ENCODE measurements around the gene RPS6KB1. TPM values are rescaled to one million over a fixed set of nuclear protein-coding genes. Genes with fewer than 3 reads are reported as not detected.
"Not testable (repeated sequence)": the region's sequence is repeated elsewhere in the genome, so short reads cannot be mapped to it uniquely, and the experiment has no call there.

Gene RPS6KB1
- total RNA-seq, 1 donor, result 29.0 TPM

DNA sequence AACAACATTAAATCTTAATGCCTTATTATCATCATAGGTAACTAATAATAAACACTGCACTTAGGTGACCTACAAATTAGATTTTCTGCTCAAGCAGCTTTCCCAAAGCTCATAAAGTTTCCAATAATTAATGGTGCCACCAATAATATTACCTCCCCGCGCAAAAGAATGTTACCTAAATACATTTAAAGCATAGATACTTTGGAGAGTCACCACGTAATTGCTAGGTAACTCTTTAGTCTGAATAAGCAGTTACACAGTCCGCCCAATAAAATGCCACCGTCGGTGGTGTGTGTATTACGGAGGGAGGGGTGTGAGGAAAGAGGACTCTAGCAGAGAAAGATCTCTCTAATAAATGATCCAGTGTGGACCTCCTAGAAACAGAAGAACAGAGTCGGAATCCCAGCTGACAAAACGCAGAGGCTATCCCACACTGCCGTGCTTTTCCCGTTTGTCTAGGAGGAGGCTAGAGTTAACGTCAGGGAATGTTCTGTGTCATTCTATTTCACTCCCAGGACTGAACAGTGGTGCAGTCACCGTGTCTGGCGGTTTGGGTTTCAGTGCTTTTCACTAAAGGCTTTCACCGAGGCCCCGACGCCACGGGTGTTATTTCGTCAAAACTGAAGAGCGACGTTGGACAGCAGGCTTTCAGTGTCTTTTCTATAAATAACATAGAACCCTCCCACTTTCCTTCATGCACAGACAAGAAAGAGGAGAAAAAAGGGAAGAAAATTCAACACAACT lies 71.0 kb downstream of the RPS6KB1 start:
- Histone ChIP-seq H3K27ac (ENCODE audit: low read depth, low read length) (peak overlapping the region; percentile 92), H4K20me1 (ENCODE audit: insufficient read depth, low read length) (peaks cover 3% of the 10 kb centered on the region), H3K4me2 (ENCODE audit: insufficient read depth, low read length) (peak overlapping the region; percentile 97), H3K79me2 (ENCODE audit: insufficient read depth, low read length) (peaks cover 12% of the 10 kb centered on the region), H3K27me3 (ENCODE audit: insufficient read depth, low read length) (no peaks in the 10 kb centered on the region), H3K36me3 (ENCODE audit: insufficient read depth, low read length) (peaks cover 6% of the 10 kb centered on the region), H3K4me3 (ENCODE audit: insufficient read depth, low read length) (peak overlapping the region; percentile 91), H3K4me1 (ENCODE audit: insufficient read depth, low read length) (peaks cover 16% of the 10 kb centered on the region), H3K9me3 (ENCODE audit: low read depth, low read length) (no peaks in the 10 kb centered on the region), H2AFZ (ENCODE audit: low read length) (peak overlapping the region; percentile 98)
- TF ChIP-seq, protein P1, sequence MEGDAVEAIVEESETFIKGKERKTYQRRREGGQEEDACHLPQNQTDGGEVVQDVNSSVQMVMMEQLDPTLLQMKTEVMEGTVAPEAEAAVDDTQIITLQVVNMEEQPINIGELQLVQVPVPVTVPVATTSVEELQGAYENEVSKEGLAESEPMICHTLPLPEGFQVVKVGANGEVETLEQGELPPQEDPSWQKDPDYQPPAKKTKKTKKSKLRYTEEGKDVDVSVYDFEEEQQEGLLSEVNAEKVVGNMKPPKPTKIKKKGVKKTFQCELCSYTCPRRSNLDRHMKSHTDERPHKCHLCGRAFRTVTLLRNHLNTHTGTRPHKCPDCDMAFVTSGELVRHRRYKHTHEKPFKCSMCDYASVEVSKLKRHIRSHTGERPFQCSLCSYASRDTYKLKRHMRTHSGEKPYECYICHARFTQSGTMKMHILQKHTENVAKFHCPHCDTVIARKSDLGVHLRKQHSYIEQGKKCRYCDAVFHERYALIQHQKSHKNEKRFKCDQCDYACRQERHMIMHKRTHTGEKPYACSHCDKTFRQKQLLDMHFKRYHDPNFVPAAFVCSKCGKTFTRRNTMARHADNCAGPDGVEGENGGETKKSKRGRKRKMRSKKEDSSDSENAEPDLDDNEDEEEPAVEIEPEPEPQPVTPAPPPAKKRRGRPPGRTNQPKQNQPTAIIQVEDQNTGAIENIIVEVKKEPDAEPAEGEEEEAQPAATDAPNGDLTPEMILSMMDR (IDR thresholded peaks at IDR 0.05; ENCODE audit: extremely low read depth, low read depth, low read length), result no peak
- DNase-seq (ENCODE audit: insufficient read length, low spot score, missing footprints), result peak; percentile 86

DNA sequence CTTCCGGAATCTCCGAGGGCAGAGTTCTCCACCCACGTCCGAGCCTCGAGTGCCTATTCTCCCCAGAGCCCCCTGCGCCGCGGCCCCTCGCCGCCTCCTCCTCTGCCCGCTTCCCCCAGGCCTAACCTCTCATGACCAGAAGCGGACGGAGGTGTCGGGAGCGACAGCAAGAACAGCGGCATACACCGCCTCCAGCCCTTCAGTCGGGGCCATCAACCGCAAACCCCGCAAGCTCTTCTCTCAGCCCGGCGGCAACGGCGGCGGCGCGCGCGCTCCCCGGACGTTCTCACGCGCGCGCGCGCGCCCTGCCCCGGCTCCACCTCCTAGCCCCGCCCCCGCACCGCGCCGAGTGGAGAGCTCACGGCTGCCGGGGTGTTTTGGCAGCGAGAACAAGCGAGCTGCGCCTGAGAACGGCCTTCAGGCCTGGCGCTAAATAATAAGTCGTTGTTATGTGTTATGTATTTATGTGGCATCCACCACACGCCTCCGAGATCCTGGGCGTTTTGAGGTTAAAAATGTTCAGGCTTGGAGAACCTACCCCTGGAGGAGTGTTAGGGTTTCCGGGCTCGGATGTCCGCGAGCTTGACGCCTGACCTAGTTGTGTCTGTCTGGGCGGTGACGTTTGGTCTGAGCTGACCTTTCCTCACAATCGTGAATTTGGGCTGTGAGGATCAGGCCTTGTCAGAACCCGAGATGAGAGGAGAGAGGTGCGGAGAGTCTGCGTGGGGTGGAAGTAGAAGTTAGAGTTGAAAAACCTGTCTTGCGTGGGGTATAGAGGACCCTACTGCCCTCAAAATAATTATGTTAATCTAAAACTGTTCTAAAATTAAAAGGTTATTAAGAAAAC lies 71.8 kb downstream of the RPS6KB1 start, which contains the start of gene RNFT1:
RNFT1 (minus strand) TSS at position 259 of the 847 bp plus-strand sequence; CDS start at position 182, 77 bp downstream.
- Histone ChIP-seq H3K4me2 (ENCODE audit: insufficient read depth, low read length) (peak within 1 kb of the TSS; percentile 97), H3K36me3 (ENCODE audit: insufficient read depth, low read length) (peaks cover 6% of the 10 kb centered on the region), H4K20me1 (ENCODE audit: insufficient read depth, low read length) (peaks cover 3% of the 10 kb centered on the region), H3K4me3 (ENCODE audit: insufficient read depth, low read length) (peak within 1 kb of the TSS; percentile 91), H3K4me1 (ENCODE audit: insufficient read depth, low read length) (peaks cover 16% of the 10 kb centered on the region), H3K79me2 (ENCODE audit: insufficient read depth, low read length) (peaks cover 12% of the 10 kb centered on the region), H3K27me3 (ENCODE audit: insufficient read depth, low read length) (no peaks in the 10 kb centered on the region), H3K9me3 (ENCODE audit: low read depth, low read length) (no peaks in the 10 kb centered on the region), H2AFZ (ENCODE audit: low read length) (peak within 1 kb of the TSS; percentile 98), H3K27ac (ENCODE audit: low read depth, low read length) (peak within 1 kb of the TSS; percentile 92)
- peak; percentile 98 for DNase-seq (ENCODE audit: insufficient read length, low spot score, missing footprints)
- TF ChIP-seq, protein P1 (IDR thresholded peaks at IDR 0.05; ENCODE audit: extremely low read depth, low read depth, low read length), result no peak

GRCh38 chr17:59971771-59972170 lies 78.8 kb downstream of the RPS6KB1 start:
- H4K20me1 ChIP-seq (ENCODE audit: insufficient read depth, low read length); H3K4me2 ChIP-seq (ENCODE audit: insufficient read depth, low read length); H3K4me3 ChIP-seq (ENCODE audit: insufficient read depth, low read length); DNase-seq (ENCODE audit: insufficient read length, low spot score, missing footprints); H3K27ac ChIP-seq (ENCODE audit: low read depth, low read length); H3K27me3 ChIP-seq (ENCODE audit: insufficient read depth, low read length); H3K36me3 ChIP-seq (ENCODE audit: insufficient read depth, low read length); H3K79me2 ChIP-seq (ENCODE audit: insufficient read depth, low read length); H2AFZ ChIP-seq (ENCODE audit: low read length); H3K9me3 ChIP-seq (ENCODE audit: low read depth, low read length); H3K4me1 ChIP-seq (ENCODE audit: insufficient read depth, low read length): not testable (repeated sequence)

DNA sequence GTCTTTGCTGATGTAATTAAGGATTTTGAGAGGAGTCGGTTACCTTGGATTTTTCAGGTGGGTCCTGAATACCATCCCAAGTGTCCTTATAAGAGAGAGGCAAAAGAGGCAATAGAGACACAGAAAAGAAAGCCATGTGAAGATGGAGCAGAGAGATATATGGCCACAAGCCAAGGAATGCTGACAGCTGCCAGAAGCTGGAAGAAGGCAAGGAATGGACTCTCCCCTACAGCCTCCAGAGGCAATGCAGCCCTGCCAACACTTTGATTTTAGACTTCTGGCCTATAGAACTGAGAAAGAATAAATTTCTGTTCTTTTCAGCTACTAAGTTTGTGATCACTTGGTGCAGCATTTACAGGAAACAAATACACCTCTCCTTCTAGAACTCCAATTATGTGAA lies 79.9 kb downstream of the RPS6KB1 start:
- H3K27me3 ChIP-seq (ENCODE audit: insufficient read depth, low read length), result no peaks in the 10 kb centered on the region
- H3K9me3 ChIP-seq (ENCODE audit: low read depth, low read length), result no peaks in the 10 kb centered on the region
- H2AFZ ChIP-seq (ENCODE audit: low read length), result no peak overlapping the region
- no peaks in the 10 kb centered on the region for H3K79me2 ChIP-seq (ENCODE audit: insufficient read depth, low read length)
- no peak overlapping the region for H3K27ac ChIP-seq (ENCODE audit: low read depth, low read length)
- no peaks in the 10 kb centered on the region for H3K4me1 ChIP-seq (ENCODE audit: insufficient read depth, low read length)
- TF ChIP-seq, protein P1 (IDR thresholded peaks at IDR 0.05; ENCODE audit: extremely low read depth, low read depth, low read length), result no peak
- no peaks in the 10 kb centered on the region for H4K20me1 ChIP-seq (ENCODE audit: insufficient read depth, low read length)
- no peaks in the 10 kb centered on the region for H3K36me3 ChIP-seq (ENCODE audit: insufficient read depth, low read length)
- no peak overlapping the region for H3K4me3 ChIP-seq (ENCODE audit: insufficient read depth, low read length)
- no peak for DNase-seq (ENCODE audit: insufficient read length, low spot score, missing footprints)
- no peak overlapping the region for H3K4me2 ChIP-seq (ENCODE audit: insufficient read depth, low read length)

DNA sequence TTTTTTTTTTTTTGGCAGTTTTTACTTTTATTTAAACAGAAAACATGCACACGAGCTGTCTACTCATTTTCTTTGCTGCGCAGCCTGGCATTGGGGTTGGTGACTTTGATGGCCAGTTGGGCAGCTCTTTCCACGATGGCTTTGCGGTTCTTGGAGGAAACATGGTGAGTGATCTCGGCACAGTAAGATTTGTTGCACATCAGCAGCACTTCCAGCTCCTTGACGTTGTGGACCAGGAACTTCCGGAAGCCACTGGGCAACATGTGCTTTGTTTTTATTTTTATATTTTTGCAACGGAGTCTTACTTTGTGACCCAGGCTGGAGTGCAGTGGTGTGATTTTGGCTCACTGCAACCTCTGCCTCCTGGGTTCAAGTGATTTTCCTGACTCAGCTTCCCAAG lies 80.6 kb downstream of the RPS6KB1 start:
- H3K27ac ChIP-seq (ENCODE audit: low read depth, low read length); H3K27me3 ChIP-seq (ENCODE audit: insufficient read depth, low read length); H3K4me1 ChIP-seq (ENCODE audit: insufficient read depth, low read length); H3K36me3 ChIP-seq (ENCODE audit: insufficient read depth, low read length); H2AFZ ChIP-seq (ENCODE audit: low read length); H4K20me1 ChIP-seq (ENCODE audit: insufficient read depth, low read length); H3K4me3 ChIP-seq (ENCODE audit: insufficient read depth, low read length); DNase-seq (ENCODE audit: insufficient read length, low spot score, missing footprints); H3K4me2 ChIP-seq (ENCODE audit: insufficient read depth, low read length); H3K79me2 ChIP-seq (ENCODE audit: insufficient read depth, low read length); H3K9me3 ChIP-seq (ENCODE audit: low read depth, low read length): not testable (repeated sequence)

GRCh38 chr17:59975166-59975565 lies 82.2 kb downstream of the RPS6KB1 start:
- H3K9me3 ChIP-seq (ENCODE audit: low read depth, low read length); H3K36me3 ChIP-seq (ENCODE audit: insufficient read depth, low read length); DNase-seq (ENCODE audit: insufficient read length, low spot score, missing footprints): not testable (repeated sequence)

More at GRCh38 chr17:59975166-59975565, 82.2 kb downstream of the RPS6KB1 start:
- not testable (repeated sequence) for H3K4me2 ChIP-seq (ENCODE audit: insufficient read depth, low read length); H3K27me3 ChIP-seq (ENCODE audit: insufficient read depth, low read length); H3K79me2 ChIP-seq (ENCODE audit: insufficient read depth, low read length); H4K20me1 ChIP-seq (ENCODE audit: insufficient read depth, low read length); H2AFZ ChIP-seq (ENCODE audit: low read length); H3K4me1 ChIP-seq (ENCODE audit: insufficient read depth, low read length); H3K27ac ChIP-seq (ENCODE audit: low read depth, low read length); H3K4me3 ChIP-seq (ENCODE audit: insufficient read depth, low read length)
